ENCODE results near the gene ABRACL.
"Not testable (repeated sequence)": the region's sequence is repeated elsewhere in the genome, so short reads cannot be mapped to it uniquely, and the experiment has no call there.

The ABRACL gene

DNA sequence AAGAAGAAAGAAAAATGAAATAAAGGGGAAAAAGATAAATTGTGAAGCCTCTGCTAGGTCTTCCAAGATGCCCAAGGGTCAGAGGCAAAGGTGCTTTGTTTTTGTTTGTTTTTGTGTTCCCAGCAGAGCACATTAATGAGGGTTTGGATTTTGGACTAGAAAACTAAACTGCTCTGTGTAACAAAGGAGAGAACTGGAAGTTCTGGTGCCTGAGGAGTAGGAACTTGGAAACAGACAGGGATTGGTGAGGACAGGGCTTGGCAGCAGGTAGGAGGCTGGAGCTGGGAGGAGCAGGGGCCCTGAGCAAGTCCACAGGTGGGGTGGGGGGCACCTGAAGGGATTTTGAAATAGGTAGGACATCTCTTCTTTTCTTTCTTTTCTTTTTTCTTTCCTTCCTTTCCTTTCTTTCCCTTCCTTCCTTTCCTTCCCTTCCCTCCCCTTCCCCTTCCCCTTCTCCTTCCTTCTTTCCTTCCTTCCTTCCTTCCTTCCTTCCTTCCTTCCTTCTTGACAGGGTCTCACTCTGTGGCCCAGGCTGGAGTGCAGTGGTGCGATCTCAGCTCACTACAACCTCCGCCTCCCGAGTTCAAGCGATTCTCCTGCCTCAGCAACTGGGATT is 15.3 kb upstream of the ABRACL start:
- DNase-seq = no peak

DNA sequence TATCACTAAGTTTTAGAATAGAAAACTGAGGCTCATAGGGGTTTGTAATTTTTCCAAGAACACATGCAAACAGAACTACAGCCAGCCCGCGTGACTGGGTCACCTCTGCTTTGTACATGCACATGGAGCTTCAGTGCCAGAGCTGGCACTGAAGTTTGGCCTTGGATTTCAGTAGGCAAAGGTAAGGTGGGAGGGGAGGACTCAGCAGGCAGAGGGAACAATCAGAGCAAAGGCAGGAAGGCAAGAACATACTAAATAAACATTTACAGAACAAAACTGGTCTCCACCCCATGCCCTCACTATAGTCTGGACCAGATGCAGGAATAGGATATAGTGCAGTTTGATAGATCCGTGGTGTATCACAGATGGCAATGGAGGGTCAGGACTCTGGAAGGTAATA is 13.6 kb upstream of the ABRACL start:
- no peak for DNase-seq

DNA sequence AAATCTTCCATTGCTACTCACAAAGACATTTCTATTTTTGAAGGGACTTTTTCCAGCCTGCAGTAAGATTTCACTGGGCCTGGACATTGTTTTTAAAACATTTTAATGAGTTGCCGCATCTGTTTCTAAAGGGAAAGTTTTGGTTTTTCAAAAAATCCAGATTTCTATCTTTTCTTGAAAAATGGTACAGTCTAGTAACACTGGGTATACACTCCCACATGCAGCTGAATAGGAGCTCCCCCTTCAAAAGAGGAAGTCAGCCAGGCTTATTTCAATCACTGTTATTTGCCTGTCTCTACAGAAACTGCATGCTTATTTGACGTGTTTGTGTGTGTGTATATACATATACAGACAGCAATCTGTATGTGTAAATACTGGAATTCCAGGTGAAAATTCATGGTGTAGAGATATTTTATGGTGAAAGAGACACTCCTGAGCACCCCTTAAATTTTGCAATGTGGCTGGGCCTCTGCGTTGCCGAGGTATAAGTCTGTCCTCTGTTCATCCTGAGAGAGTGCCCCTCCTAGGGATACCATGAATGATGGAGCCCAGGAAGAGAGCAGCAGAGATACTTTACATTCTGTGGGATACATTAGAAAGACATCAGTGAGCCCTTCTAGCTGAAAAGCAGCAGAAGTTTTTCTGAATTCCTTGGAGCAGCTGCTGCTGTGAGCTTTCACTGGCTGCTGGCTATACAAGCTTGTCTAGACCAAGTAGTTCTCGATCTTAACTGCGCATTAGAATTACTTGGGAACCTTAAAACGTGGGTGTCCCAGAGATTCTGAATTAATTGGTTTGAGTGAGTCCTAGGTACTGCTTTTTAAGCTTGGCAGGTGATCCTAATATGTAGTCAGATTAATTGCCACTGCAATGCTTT is 12.0 kb upstream of the ABRACL start:
- DNase-seq = no peak

DNA sequence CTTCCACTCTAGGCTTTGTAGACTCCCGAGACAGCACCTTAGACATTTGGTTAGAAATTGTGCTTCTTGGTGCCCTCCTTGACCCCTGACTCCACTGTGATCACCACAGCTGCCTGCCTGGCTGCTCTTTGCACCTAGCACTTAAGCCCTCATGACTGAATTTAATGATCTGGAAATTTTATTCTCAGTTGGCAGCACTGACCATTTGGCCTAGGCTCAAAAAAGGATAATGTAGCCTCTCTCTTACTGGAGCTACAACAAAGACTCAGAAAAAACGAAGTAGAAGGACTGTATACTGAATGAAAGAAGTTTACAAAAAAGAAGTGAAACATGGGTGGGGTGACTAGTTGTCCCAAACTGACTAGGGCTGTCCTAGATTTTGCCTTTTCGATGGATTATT is 11.3 kb upstream of the ABRACL start:
- no peak for DNase-seq

DNA sequence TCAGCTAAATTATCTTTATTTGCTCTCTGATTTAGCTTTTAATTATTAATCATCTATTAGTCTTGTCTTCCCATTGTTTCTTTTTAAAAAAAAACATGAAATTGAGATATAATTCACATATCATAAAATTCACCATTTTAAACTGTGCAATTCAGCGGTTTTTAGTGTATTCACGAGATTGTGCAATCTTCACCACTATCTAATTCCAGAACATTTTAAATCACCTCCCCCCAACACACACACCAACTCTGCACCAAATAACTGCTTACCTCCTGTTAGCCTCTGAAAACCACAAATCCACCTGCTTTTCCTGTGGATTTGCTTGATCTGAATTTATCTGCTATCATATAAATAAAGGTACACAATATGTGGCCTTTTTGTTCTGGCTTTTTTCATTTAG is 8.8 kb upstream of the ABRACL start:
- DNase-seq = no peak

DNA sequence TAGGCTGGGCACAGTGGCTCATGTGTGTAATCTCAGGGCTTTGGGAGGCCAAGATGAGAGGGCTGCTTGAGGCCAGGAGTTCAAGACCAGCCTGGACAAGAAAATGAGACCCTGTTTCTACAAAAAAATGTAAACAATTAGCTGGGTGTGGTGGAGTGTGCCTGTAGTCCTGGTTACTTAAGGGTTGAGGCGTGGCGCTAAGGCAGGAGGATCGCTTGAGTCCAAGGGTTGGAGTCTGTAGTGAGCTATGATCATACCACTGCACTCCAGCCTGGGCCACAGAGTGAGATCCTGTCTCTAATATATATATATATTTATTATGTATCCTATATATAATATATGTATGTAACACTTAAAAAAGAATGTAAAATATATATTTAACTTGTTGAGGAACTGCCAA is 7.9 kb upstream of the ABRACL start:
- no peak for DNase-seq

DNA sequence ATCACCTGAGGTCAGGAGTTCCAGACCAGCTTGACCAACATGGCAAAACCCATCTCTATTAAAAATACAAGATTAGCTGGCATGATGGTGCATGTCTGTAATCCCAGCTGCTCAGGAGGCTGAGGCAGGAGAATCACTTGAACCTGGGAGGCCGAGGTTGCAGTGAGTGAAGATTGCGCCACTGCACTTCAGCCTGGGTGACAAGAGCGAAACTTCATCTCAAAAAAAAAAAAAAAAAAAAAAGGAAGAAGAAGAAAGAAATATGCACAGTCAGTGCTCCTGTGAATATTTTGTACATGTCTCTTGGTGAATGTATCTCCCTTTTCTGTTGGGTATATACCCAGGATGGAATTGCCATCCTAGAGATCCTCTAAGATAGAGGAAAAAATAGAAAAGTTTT is 3.1 kb upstream of the ABRACL start:
- not testable (repeated sequence) for DNase-seq

DNA sequence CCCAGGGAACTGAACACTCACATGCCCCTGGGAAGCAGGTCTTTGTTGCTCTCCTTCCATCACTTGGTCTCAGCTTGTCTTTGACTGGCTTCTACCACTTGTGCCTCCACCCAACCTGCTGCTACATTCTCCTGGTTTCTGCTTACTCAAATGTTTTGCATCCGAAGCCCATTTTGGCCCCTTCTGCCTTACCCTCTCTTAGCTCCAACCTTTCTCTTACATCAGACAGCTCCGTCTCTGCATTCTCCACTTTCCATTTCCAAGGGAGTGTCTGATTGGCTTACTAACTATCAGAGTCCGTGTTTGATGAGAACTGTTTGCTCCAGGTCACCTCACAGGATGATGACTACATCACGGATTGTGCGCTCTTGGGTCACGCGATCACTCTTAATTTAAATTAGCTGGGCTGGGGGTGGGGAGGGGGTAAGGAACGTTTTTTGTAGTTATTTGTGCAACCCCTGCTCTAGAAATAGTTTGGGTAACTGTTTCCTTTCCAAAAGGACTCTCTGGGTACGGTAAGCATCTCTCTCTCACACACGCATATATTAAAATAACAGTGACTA is 844 bp upstream of the ABRACL start:
- no peak for DNase-seq

DNA sequence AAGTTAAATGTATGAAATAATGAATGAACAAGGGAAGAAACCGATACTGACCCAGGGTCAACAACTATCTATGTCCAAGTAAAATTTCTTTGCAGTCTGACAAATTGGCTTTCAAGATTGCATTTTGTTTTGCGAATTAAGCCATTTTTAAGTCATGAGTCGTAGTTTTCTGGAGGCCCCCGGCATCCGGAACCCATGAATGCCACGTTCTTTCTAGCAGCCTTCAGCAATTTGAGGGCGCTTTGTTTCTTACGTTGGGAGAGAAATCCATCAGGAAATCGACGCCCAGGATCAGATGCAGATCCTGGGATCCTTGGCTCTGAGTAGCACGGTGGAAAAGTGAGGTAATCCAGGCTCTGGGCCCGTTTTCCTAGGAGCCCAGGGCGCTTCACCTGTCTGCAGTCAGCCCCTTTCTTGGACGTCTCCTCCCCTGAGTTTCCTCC is 309 bp upstream of the ABRACL start:
- DNase-seq = no peak

DNA sequence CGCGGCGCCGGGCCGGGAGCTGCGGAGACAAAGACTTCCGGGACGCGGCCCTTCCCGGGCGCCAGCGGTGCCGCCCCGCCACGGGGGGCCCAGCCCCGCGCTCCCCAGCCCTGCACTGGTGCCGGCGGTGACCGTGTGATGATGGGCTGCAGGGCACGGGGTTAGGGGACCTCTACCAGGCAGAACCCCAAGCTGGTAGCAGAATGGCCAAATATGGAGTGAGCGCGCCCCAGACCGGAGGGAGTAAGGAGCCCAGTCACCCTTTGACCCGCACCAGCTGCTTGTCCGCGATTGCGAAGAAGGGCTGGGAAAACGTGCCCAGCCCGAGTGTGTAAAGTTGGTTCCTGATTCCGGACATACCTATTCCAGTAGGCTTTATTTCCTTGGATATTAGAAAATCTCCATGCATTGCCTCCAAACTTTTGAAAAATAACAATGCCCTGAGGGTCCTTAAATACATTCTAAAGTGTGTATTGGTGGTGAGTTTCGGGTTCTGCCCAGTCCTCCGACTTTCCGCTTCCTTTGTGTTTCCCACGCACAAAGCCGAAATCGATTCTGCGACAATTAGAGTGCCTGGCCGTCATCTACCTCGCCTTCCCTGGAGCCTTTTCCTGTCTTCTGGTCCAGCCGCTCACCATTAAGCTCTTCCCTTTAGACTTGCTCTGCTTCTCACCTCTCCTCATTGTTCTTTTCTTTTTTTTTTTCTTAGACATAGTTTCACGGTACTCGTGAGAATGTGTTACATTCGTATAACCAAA is 1.1 kb downstream of the ABRACL start:
- no peak for DNase-seq

DNA sequence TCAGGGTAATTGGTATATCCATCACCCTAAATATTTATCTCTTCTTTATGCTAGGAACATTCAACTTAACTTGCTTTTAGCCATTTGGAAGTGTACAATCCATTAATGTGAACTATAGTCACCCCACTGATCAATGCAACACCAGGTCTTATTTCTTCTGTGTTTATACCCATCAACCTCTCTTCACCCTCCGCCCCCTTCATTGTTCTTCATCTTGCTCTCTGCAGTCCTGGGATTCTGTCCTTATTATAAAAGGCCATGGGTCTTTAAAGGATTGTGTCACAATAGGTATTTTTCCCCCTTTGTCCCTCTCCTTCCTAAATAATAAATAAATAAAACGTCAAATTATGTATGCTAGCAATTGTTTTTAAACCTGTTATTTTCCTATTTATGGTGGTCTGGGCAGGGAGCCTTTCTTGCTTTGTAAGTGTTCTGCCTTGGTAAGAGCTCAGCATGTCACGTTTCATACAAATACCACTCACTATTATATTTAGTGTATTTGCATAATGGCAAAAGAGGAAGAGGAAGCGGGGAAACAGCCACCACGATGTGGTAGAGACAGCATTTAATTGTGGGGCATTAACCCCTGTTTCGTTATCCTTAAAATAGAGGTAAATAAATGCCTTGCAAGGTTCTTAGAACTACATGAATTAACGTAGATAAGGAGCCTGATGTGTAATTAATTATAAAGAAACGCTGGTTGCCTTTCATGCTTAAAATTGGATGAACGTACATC is 1.9 kb downstream of the ABRACL start:
- DNase-seq = no peak

DNA sequence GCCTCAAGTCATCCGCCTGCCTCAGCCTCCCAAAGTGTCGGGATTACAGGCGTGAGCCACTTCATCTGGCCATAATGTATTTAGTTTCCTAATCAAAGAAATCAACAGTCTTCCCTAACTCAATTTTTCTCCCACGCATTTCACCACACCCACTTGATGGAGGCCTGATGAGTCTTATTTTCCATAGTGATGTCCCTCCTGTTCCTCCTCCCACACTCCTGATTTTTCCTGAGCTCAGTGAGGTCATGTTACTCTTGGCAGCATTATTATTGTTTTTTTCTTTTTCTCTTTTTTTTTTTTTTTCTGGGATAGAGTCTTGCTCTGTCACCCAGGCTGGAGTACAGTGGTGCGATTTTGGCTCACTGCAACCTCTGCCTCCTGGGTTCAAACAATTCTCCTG is 8.9 kb downstream of the ABRACL start:
- no peak for DNase-seq

DNA sequence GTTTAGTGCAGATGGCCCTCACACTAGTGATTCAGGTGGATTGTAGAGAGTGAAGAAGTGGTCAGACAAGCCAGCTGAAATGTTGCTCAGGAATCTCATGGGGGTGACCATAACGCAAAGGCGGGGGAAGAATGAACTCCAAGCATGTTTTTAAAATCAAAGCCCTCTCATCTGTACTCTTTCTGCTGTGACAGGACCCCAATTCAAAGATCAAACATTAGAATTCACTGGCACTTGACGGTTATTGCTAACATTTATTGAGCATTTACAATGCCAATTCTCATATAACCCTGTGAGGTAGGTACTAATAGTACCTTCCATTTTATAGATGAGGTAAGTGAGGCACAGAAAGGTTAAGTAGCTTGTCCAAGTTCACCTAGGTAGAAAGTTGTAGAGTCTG is 15.7 kb downstream of the ABRACL start:
- no peak for DNase-seq

DNA sequence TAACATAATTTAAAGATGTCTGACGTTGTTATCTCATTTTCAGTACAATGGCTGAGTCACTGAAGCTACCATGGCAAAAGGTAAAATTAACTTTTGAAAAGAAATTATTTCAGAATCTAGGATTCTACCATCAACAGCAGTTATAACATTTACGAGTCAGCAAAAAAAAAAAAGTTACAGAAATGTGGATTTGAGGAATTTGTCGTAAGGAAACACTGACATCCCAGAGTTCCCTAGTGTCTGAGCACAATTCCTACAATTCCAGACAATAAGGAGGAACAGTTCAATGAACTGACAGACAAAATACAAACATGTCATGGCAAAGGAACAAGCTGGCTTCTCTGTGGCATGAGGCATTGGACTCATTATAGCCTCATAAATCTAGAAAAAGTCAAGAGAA is 19.1 kb downstream of the ABRACL start:
- no peak for DNase-seq

DNA sequence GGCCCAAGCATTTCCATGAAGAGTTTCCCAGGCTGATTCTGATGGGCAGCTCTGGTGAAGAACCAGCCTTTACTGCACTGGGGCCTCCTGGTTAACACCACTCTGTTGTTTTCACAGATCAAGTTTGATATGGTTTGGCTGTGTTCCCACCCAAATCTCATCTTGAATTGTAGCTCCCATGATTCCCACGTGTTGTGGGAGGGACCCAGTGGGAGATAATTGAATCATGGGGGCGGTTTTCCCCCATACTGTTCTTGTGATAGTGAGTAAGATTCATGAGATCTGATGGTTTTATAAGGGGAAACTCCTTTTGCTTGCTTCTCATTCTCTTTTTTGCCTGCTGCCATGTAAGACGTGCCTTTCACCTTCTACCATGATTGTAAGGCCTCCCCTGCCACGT is 20.4 kb downstream of the ABRACL start:
- not testable (repeated sequence) for DNase-seq

DNA sequence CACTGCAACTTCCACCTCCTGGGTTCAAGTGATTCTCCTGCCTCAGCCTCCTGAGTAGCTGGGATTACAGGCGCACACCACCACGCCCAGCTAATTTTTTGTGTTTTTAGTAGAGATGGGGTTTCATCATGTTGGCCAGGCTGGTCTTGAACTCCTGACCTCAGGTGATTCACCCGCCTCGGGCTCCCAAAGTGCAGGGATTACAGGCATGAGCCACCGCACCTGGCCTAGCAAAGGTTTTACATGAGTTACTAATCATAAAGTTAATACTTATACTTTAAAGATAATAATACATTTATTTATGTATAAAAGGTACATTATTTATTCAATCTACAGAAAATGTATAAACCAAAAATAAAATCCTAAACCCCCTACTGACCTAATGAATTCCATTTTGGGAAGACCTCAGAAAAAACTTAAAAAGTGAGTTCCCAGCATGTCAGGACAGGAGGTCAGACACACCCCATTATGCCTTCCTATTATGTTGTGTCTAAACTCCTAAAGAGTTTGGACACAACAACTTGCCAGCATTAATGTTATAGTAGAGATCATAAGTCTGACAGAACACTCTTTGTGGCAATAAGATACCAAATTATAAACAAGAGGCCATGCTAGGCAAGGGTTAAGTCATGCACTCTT is 21.7 kb downstream of the ABRACL start:
- not testable (repeated sequence) for DNase-seq

DNA sequence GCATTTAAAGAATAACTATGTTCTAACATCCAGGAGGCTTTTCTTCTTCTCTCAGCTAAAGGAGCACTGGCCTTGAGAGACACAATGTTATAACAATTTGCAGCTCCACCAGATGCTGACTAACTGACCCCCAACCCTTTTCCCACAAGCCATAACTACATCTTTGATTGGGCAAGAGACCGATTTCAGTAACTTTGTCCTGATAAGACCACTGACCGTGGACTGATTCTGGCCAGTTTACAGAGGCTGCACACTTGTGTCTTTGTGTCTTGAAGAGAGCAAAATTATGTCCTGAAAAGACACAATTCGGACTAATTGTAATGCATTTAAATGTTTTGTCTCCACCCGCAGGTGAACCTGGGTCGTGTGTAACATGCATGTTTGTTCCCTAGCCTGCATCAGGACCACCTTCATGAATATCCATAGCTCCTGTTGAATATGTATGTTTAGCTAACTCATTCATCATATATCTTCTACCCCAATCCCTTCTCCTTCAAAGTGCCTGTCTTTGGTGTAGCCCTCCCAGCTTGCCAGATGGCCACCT is 22.3 kb downstream of the ABRACL start:
- DNase-seq = no peak

DNA sequence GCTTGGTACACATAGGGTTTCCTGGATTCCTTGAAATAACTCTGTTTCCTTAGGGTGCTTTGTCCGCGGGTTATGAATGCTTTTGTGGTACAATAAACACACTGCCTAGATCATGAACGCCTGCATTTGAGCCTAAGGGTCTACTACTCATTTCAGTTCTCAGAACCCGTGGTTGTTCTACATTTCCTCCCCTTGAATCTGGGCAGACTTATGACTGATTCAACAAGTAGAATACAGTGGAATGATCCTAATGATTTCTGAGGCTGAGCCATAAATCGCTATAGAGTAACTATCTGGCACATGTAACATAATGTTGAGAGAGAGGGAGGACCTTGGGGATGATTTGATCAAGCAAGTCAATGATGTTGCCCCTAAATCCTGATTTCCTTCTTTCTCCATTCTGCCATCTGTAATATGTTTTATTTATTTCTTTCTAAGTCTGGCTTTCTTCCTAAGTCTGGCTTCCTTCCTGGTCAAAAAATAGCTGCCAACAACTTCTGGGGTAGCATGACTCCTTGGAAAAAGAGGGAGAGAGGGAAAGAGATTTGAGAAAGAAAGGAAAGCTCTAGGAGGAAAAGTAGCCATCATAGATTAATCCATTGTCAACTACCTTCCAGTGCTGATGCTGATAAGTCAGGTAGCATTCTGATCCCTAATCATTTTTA is 23.0 kb downstream of the ABRACL start:
- DNase-seq = no peak

DNA sequence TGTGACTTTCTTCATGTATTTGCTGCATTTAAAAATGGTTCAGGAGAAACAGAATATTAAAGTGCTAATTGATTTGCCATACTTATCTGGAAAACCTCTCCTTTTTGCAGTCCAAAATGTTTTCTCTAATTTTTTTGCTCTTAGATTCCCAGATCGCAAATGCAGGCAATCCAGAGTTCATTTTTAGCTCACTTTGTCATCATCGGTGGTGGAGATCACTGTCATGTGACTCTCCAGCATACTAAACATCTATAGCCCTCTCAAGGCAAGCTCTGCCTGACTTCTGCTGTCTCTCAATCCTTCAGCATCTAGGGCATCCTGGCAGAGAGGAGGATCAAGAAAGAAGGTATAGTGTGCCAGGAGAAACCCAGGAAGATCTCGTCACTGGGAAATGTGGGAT is 24.8 kb downstream of the ABRACL start:
- no peak for DNase-seq

DNA sequence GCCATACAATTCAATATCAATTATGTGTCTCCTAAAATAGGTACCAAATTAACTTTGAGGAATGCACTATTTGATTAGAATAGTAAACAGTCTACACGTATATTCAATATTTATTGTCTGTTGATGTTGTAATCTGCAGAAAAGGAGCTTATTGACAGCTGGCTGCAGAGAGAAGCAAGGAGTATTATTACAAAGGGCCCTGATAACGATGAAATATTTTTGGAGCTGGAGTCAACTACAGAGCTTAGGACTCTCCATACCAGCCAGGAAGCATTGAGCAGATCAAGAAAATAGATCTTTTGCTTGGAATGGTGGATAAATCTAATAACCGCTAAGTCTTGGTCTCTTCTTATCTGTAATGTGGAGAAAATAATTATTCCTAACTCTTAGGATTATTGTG is 25.5 kb downstream of the ABRACL start:
- DNase-seq = no peak

DNA sequence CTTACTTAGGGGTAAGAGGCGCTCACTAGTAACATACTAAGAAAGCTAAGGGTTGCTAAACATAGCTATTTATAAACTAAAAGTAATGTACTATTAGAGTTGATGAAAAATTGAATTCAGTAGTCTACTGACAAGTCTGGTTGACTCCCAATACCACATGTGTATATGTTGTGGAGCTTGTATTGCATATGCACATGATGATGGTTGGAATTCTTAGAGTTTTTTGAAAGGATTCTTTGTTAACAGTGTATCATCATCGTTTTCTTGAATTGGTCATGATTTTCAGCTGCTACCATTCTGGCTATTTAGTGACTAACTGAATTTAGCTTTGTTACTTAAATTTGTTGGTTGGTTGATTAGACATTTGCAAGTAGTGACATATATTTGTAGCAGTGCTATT is 27.2 kb downstream of the ABRACL start:
- no peak for DNase-seq
